GM23338 (cell line): ENCODE measurements around the gene CHCT1.

Source experiments
- CREB1 ChIP-seq: fragments of 250-450 bp; sonication (Bioruptor Pico); IDR thresholded peaks from 2 replicates; pipeline ENCODE4 v1.5.0; 2020; ENCODE audit warnings: low read depth, mild to moderate bottlenecking, moderate library complexity
- EZH2 ChIP-seq: fragments of 200-600 bp; sonication (generic); IDR thresholded peaks from one replicate; pipeline ENCODE4 v1.8.0; 2017; ENCODE audit warnings: antibody characterized with exemption, mild to moderate bottlenecking, low read depth; ENCODE audit not compliant: unreplicated experiment
- EZH2phosphoT487 ChIP-seq: fragments of 200-600 bp; sonication (generic); IDR thresholded peaks from one replicate; pipeline ENCODE4 v1.8.1; 2018; ENCODE audit warnings: antibody characterized with exemption; ENCODE audit not compliant: unreplicated experiment
- POLR2AphosphoS5 ChIP-seq: IDR thresholded peaks from 2 replicates; pipeline ENCODE4 v1.6.1; 2016; ENCODE audit warnings: antibody characterized with exemption, low read depth
- ZNF114 ChIP-seq: fragments of 250-450 bp; sonication (Bioruptor Pico); IDR thresholded peaks from 2 replicates; pipeline ENCODE4 v1.5.0; 2020; ENCODE audit warnings: mild to moderate bottlenecking, moderate library complexity
- TF ChIP-seq, protein P1 (sequence below), 2 experiments: fragments of 200-600 bp in 1 of 2; sonication (generic) in 1 of 2; conservative IDR thresholded peaks; 2 replicates each; pipeline versions ENCODE4 v1.5.1 to v1.6.1; 2016 to 2017; ENCODE audit warnings: antibody characterized with exemption in 2 of 2, low read depth in 2 of 2, mild to moderate bottlenecking in 2 of 2, moderate library complexity in 1 of 2
- TF ChIP-seq, protein P2 (sequence below): IDR thresholded peaks from one replicate; pipeline ENCODE4 v1.6.1; 2018; ENCODE audit warnings: antibody characterized with exemption; ENCODE audit not compliant: unreplicated experiment

DNA sequence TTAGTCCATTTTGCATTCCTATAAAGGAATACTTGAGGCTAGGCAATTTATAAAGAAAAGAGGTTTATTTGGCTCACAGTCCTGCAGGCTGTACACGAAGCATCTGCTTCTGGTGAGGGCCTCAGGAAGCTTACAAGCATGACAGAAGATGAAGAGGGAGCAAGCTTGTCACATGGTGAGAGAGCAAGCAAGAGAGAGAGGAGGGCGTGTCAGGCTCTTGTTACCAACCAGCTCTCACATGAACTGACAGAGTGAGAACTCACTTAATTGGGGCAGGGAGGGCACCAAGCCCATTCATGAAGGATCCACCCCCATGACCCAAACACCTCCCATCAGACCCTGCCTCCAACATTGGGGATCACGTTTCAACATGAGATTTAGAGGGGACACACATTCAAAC lies 1.6 kb downstream of the CHCT1 start:
- TF ChIP-seq, protein P1, sequence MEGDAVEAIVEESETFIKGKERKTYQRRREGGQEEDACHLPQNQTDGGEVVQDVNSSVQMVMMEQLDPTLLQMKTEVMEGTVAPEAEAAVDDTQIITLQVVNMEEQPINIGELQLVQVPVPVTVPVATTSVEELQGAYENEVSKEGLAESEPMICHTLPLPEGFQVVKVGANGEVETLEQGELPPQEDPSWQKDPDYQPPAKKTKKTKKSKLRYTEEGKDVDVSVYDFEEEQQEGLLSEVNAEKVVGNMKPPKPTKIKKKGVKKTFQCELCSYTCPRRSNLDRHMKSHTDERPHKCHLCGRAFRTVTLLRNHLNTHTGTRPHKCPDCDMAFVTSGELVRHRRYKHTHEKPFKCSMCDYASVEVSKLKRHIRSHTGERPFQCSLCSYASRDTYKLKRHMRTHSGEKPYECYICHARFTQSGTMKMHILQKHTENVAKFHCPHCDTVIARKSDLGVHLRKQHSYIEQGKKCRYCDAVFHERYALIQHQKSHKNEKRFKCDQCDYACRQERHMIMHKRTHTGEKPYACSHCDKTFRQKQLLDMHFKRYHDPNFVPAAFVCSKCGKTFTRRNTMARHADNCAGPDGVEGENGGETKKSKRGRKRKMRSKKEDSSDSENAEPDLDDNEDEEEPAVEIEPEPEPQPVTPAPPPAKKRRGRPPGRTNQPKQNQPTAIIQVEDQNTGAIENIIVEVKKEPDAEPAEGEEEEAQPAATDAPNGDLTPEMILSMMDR (conservative IDR thresholded peaks at IDR 0.05; ENCODE audit: low read depth in 2 of 2), result no peak
- TF ChIP-seq EZH2, result no peak
- TF ChIP-seq, protein P2, sequence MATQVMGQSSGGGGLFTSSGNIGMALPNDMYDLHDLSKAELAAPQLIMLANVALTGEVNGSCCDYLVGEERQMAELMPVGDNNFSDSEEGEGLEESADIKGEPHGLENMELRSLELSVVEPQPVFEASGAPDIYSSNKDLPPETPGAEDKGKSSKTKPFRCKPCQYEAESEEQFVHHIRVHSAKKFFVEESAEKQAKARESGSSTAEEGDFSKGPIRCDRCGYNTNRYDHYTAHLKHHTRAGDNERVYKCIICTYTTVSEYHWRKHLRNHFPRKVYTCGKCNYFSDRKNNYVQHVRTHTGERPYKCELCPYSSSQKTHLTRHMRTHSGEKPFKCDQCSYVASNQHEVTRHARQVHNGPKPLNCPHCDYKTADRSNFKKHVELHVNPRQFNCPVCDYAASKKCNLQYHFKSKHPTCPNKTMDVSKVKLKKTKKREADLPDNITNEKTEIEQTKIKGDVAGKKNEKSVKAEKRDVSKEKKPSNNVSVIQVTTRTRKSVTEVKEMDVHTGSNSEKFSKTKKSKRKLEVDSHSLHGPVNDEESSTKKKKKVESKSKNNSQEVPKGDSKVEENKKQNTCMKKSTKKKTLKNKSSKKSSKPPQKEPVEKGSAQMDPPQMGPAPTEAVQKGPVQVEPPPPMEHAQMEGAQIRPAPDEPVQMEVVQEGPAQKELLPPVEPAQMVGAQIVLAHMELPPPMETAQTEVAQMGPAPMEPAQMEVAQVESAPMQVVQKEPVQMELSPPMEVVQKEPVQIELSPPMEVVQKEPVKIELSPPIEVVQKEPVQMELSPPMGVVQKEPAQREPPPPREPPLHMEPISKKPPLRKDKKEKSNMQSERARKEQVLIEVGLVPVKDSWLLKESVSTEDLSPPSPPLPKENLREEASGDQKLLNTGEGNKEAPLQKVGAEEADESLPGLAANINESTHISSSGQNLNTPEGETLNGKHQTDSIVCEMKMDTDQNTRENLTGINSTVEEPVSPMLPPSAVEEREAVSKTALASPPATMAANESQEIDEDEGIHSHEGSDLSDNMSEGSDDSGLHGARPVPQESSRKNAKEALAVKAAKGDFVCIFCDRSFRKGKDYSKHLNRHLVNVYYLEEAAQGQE, result no peak
- TF ChIP-seq POLR2AphosphoS5, result no peak
- TF ChIP-seq CREB1 (CRISPR knock-in tag), result no peak
- TF ChIP-seq ZNF114 (CRISPR knock-in tag), result no peak
- TF ChIP-seq EZH2phosphoT487, result no peak
